ENCODE data around the gene DDRGK1. TPM values are rescaled to one million over a fixed set of nuclear protein-coding genes. Genes with fewer than 3 reads are reported as not detected.
A peak's percentile ranks its signal among the peaks of the same experiment; 100 is the strongest.

Gene DDRGK1
- polyA plus RNA-seq, 3 donors = 39.9 to 42.7 (median 42.6) TPM

GRCh38 chr20:3177746-3178485, 26.6 kb downstream of the DDRGK1 start:
- Mint-ChIP-seq H3K27me3 (ENCODE audit: low read depth in 3 of 3) (peaks cover 32 to 35% (median 35%) of the 10 kb centered on the region in 3 donors), H3K4me1 (peaks cover 15% of the 10 kb centered on the region), H3K36me3 (peaks cover 0 to 4% of the 10 kb centered on the region in 2 donors), H3K4me3 (no peak overlapping the region), H3K27ac (peak overlapping the region in 1 of 7 donors; percentile 15), H3K9me3 (peaks cover 0 to 11% (median 1%) of the 10 kb centered on the region in 7 donors)
- Histone ChIP-seq H2AFZ (ENCODE audit: insufficient read depth, low read depth, low read length, poor library complexity, severe bottlenecking) (no peak overlapping the region), H3K79me2 (ENCODE audit: insufficient read depth, low read length) (no peaks in the 10 kb centered on the region), H3K9ac (ENCODE audit: insufficient read depth, low read length, poor library complexity, severe bottlenecking) (no peak overlapping the region), H3K4me1 (ENCODE audit: control insufficient read depth in 1 of 2, insufficient read depth in 2 of 2, low read length in 2 of 2) (peaks cover 12 to 16% of the 10 kb centered on the region in 2 donors), H3K27ac (ENCODE audit: low read depth in 1 of 2, low read length in 2 of 2) (no peak overlapping the region), H3K4me2 (replicated peaks; ENCODE audit: extremely low read depth, low read length, poor library complexity, severe bottlenecking) (no peak overlapping the region), H4K20me1 (ENCODE audit: insufficient read depth, low read length) (no peaks in the 10 kb centered on the region), H3K27me3 (ENCODE audit: control insufficient read depth in 2 of 2, insufficient read depth in 2 of 2, low read length in 2 of 2) (peaks cover 16 to 29% of the 10 kb centered on the region in 2 donors), H3K9me3 (replicated peaks in 1 of 2; ENCODE audit: control insufficient read depth in 1 of 2, insufficient read depth in 1 of 2, low read length in 2 of 2) (no peaks in the 10 kb centered on the region), H3K36me3 (replicated peaks in 1 of 2; ENCODE audit: control insufficient read depth in 1 of 2, insufficient read depth in 2 of 2, low read length in 2 of 2) (no peaks in the 10 kb centered on the region), H3K4me3 (replicated peaks in 1 of 3; ENCODE audit: low read depth in 2 of 3, low read length in 3 of 3) (no peak overlapping the region)
- peak in 1 of 3 donors; percentile 8 for DNase-seq
- WGBS (ENCODE audit: insufficient coverage) = 80% methylated on average over 1 of the region's 8 CpGs
- TF ChIP-seq CTCF (IDR thresholded peaks at IDR 0.05) = no peak
- intact Hi-C loops (cut with micrococcal nuclease) = no loop called here

GRCh38 chr20:3175270-3175669, 29.2 kb downstream of the DDRGK1 start:
- peak overlapping the region in 1 of 2 donors; percentile 94 for H3K4me3 Mint-ChIP-seq
- peaks cover 0 to 11% (median 2%) of the 10 kb centered on the region in 7 donors for H3K9me3 Mint-ChIP-seq
- no peak for TF ChIP-seq CTCF (IDR thresholded peaks at IDR 0.05)
- Histone ChIP-seq H3K4me1 (ENCODE audit: control insufficient read depth in 1 of 2, insufficient read depth in 2 of 2, low read length in 2 of 2) (peaks cover 15 to 20% of the 10 kb centered on the region in 2 donors), H4K20me1 (ENCODE audit: insufficient read depth, low read length) (no peaks in the 10 kb centered on the region), H3K27ac (ENCODE audit: low read depth in 1 of 2, low read length in 2 of 2) (no peak overlapping the region), H3K36me3 (replicated peaks in 1 of 2; ENCODE audit: control insufficient read depth in 1 of 2, insufficient read depth in 2 of 2, low read length in 2 of 2) (no peaks in the 10 kb centered on the region), H3K4me2 (replicated peaks; ENCODE audit: extremely low read depth, low read length, poor library complexity, severe bottlenecking) (no peak overlapping the region), H2AFZ (ENCODE audit: insufficient read depth, low read depth, low read length, poor library complexity, severe bottlenecking) (no peak overlapping the region), H3K79me2 (ENCODE audit: insufficient read depth, low read length) (no peaks in the 10 kb centered on the region), H3K4me3 (replicated peaks in 1 of 3; ENCODE audit: low read depth in 2 of 3, low read length in 3 of 3) (no peak overlapping the region), H3K9ac (ENCODE audit: insufficient read depth, low read length, poor library complexity, severe bottlenecking) (no peak overlapping the region), H3K9me3 (replicated peaks in 1 of 2; ENCODE audit: control insufficient read depth in 1 of 2, insufficient read depth in 1 of 2, low read length in 2 of 2) (no peaks in the 10 kb centered on the region), H3K27me3 (ENCODE audit: control insufficient read depth in 2 of 2, insufficient read depth in 2 of 2, low read length in 2 of 2) (peaks cover 30 to 50% of the 10 kb centered on the region in 2 donors)
- peaks cover 21% of the 10 kb centered on the region for H3K4me1 Mint-ChIP-seq
- no CpG with 5 or more reads among the region's 1 CpG for WGBS (ENCODE audit: insufficient coverage)
- H3K27me3 Mint-ChIP-seq (ENCODE audit: low read depth in 3 of 3) = peaks cover 55 to 59% (median 56%) of the 10 kb centered on the region in 3 donors
- intact Hi-C loops (cut with micrococcal nuclease) = no loop called here
- H3K27ac Mint-ChIP-seq = no peak overlapping the region
- H3K36me3 Mint-ChIP-seq = peaks cover 0 to 4% of the 10 kb centered on the region in 2 donors
- no peak for DNase-seq
